Osteocyte (in vitro differentiated cells): ENCODE measurements around the gene PHC3. TPM values are rescaled to one million over a fixed set of nuclear protein-coding genes. Genes with fewer than 3 reads are reported as not detected.

Experiments used
- DNase-seq: peaks from one replicate; pipeline ENCODE4 v3.0.0; 2021; ENCODE audit warnings: mixed read lengths; ENCODE audit not compliant: unreplicated experiment; ENCODE audit errors: extremely low spot score
- H3K27ac Mint-ChIP-seq: one replicate; pipeline ENCODE4 v1.8.0; 2021; ENCODE audit warnings: mild to moderate bottlenecking, mixed read lengths; ENCODE audit not compliant: unreplicated experiment
- H3K27me3 Mint-ChIP-seq: one replicate; pipeline ENCODE4 v1.8.0; 2021; ENCODE audit warnings: mixed read lengths; ENCODE audit not compliant: unreplicated experiment
- H3K36me3 Mint-ChIP-seq: one replicate; pipeline ENCODE4 v1.8.0; 2021; ENCODE audit warnings: mixed read lengths; ENCODE audit not compliant: unreplicated experiment
- H3K4me1 Mint-ChIP-seq: one replicate; pipeline ENCODE4 v1.8.0; 2021; ENCODE audit warnings: mixed read lengths; ENCODE audit not compliant: unreplicated experiment
- H3K4me3 Mint-ChIP-seq: one replicate; pipeline ENCODE4 v1.8.0; 2021; ENCODE audit warnings: mild to moderate bottlenecking, moderate library complexity, mixed read lengths; ENCODE audit not compliant: unreplicated experiment
- H3K9me3 Mint-ChIP-seq: one replicate; pipeline ENCODE4 v1.8.0; 2021; ENCODE audit warnings: mixed read lengths; ENCODE audit not compliant: unreplicated experiment
- long read RNA-seq: library from polyadenylated mRNA; unstranded; transcript quantifications from one replicate; pipeline ENCODE4 v2.0.0, GENCODE V29; 2021
- total RNA-seq: library from RNA; stranded (reverse); gene quantifications from 2 replicates; pipeline ENCODE4 v1.2.1, GENCODE V29; 2021
- TF ChIP-seq, protein P1 (sequence below): fragments of 200-600 bp; sonication (generic); IDR thresholded peaks from 2 replicates; pipeline ENCODE4 v1.5.0; 2021; ENCODE audit warnings: antibody characterized with exemption, mild to moderate bottlenecking, moderate library complexity

PHC3 gene, protein sequence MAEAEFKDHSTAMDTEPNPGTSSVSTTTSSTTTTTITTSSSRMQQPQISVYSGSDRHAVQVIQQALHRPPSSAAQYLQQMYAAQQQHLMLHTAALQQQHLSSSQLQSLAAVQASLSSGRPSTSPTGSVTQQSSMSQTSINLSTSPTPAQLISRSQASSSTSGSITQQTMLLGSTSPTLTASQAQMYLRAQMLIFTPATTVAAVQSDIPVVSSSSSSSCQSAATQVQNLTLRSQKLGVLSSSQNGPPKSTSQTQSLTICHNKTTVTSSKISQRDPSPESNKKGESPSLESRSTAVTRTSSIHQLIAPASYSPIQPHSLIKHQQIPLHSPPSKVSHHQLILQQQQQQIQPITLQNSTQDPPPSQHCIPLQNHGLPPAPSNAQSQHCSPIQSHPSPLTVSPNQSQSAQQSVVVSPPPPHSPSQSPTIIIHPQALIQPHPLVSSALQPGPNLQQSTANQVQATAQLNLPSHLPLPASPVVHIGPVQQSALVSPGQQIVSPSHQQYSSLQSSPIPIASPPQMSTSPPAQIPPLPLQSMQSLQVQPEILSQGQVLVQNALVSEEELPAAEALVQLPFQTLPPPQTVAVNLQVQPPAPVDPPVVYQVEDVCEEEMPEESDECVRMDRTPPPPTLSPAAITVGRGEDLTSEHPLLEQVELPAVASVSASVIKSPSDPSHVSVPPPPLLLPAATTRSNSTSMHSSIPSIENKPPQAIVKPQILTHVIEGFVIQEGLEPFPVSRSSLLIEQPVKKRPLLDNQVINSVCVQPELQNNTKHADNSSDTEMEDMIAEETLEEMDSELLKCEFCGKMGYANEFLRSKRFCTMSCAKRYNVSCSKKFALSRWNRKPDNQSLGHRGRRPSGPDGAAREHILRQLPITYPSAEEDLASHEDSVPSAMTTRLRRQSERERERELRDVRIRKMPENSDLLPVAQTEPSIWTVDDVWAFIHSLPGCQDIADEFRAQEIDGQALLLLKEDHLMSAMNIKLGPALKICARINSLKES
- 52.3 and 63.8 TPM in 2 replicates for total RNA-seq
- long read RNA-seq, full-length matches to known transcripts: 2 of 10 reads
- long read RNA-seq, partial matches to known transcripts: 2 of 10 reads
- long read RNA-seq, other reads (novel, unspliced or antisense): 6 of 10 reads

GRCh38 chr3:170180908-170181885 is at the start of gene PHC3:
Gene PHC3 (minus strand): TSS chr3:170181733. CDS start chr3:170181715, 18 bp downstream.
- Mint-ChIP-seq H3K4me1 (peaks cover 22% of the 10 kb centered on the region), H3K27me3 (no peaks in the 10 kb centered on the region), H3K4me3 (peak within 1 kb of the TSS; percentile 99), H3K9me3 (no peaks in the 10 kb centered on the region), H3K27ac (peak within 1 kb of the TSS; percentile 99), H3K36me3 (peaks cover 9% of the 10 kb centered on the region)
- peak; percentile 98 for DNase-seq
- TF ChIP-seq, protein P1, sequence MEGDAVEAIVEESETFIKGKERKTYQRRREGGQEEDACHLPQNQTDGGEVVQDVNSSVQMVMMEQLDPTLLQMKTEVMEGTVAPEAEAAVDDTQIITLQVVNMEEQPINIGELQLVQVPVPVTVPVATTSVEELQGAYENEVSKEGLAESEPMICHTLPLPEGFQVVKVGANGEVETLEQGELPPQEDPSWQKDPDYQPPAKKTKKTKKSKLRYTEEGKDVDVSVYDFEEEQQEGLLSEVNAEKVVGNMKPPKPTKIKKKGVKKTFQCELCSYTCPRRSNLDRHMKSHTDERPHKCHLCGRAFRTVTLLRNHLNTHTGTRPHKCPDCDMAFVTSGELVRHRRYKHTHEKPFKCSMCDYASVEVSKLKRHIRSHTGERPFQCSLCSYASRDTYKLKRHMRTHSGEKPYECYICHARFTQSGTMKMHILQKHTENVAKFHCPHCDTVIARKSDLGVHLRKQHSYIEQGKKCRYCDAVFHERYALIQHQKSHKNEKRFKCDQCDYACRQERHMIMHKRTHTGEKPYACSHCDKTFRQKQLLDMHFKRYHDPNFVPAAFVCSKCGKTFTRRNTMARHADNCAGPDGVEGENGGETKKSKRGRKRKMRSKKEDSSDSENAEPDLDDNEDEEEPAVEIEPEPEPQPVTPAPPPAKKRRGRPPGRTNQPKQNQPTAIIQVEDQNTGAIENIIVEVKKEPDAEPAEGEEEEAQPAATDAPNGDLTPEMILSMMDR: no peak

DNA sequence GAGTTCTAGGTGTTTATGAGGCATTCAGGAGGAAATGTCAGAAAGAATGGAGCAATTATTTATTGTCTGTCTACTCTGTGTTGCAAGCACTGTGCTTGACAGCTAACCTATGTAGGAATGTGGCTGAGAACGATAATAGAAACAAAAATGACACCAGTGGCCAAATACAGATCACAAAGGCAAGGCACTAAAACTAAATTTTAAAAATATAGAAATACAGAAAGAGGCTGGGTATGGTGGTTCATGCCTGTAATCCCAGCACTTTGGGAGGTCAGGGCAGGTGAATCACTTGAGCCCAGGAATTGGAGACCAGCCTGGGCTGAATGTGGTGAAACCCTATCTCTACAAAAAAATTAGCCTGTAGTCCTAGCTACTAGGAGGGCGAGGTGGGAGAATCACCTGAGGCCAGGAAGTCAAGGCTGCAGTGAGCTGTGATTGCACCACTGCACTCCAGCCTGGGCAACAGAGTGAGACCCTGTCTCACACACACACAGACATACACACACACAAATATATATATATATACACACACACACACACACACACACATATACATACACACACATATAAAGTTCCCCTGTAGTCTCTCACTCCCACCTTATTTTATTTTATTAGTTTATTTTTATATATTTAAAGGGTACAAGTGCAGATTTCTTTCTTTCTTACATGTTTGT is 46.7 kb upstream of the PHC3 start:
- DNase-seq: no peak
- Mint-ChIP-seq H3K36me3 (peaks cover 3% of the 10 kb centered on the region), H3K4me3 (no peak overlapping the region), H3K9me3 (no peaks in the 10 kb centered on the region), H3K27ac (peak overlapping the region; percentile 21), H3K4me1 (peaks cover 54% of the 10 kb centered on the region), H3K27me3 (no peaks in the 10 kb centered on the region)
- TF ChIP-seq, protein P1: no peak

DNA sequence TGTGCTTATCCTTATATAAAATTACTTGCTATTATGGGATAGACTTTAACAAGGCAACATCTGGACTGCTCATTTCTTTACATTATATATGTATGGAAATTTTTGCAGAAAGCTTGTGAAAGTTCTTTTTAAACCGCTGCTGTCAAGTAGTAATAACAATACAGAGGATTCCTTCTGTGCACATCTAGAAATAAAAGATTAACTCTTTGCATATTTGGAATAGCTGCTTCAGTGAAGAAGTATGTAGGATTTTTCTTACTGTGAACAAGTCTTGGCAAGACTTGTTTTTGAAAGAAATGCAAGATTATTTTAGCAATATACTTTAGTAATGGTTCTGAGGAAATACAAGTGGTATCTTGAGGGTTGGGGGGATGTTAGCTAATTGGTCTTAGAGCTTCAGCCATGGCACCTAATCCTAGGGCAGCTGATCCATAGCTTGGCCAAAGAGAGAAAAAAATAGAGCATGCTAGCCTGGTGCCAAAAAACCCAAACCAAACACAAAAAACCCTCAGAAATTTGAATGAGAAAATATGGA is 45.0 kb upstream of the PHC3 start:
- Mint-ChIP-seq H3K4me1 (peaks cover 59% of the 10 kb centered on the region), H3K9me3 (no peaks in the 10 kb centered on the region), H3K36me3 (no peaks in the 10 kb centered on the region), H3K27ac (peak overlapping the region; percentile 54), H3K27me3 (no peaks in the 10 kb centered on the region), H3K4me3 (no peak overlapping the region)
- TF ChIP-seq, protein P1: no peak
- no peak for DNase-seq

GRCh38 chr3:170225166-170225565 is 43.6 kb upstream of the PHC3 start:
- H3K4me3 Mint-ChIP-seq: no peak overlapping the region
- no peaks in the 10 kb centered on the region for H3K9me3 Mint-ChIP-seq
- TF ChIP-seq, protein P1: no peak
- no peaks in the 10 kb centered on the region for H3K27me3 Mint-ChIP-seq
- no peak overlapping the region for H3K27ac Mint-ChIP-seq
- DNase-seq: no peak
- H3K36me3 Mint-ChIP-seq: no peaks in the 10 kb centered on the region
- peaks cover 59% of the 10 kb centered on the region for H3K4me1 Mint-ChIP-seq
